Liver (tissue), 3 donors: Measurements from ENCODE around the gene ST3GAL2.

Experiments
- GABPA ChIP-seq, 2 donors: IDR thresholded peaks in 1 of 2; conservative IDR thresholded peaks in 1 of 2; 2 replicates each; pipeline ENCODE4 v1.6.1; 2016; ENCODE audit warnings: antibody characterized with exemption in 2 of 2, mild to moderate bottlenecking in 1 of 2, moderate library complexity in 1 of 2
- TAF1 ChIP-seq: conservative IDR thresholded peaks from 2 replicates; pipeline ENCODE4 v1.6.1; 2016; ENCODE audit warnings: antibody characterized with exemption, mild to moderate bottlenecking
- TF ChIP-seq, protein P1 (sequence below): fragments of 150-350 bp; IDR thresholded peaks from 2 replicates; pipeline ENCODE4 v1.5.1; 2017; ENCODE audit warnings: improper control_type of control experiment, low read depth, low read length; ENCODE audit not compliant: missing input control
- donor health status: healthy.
- donor health status: healthy.

DNA sequence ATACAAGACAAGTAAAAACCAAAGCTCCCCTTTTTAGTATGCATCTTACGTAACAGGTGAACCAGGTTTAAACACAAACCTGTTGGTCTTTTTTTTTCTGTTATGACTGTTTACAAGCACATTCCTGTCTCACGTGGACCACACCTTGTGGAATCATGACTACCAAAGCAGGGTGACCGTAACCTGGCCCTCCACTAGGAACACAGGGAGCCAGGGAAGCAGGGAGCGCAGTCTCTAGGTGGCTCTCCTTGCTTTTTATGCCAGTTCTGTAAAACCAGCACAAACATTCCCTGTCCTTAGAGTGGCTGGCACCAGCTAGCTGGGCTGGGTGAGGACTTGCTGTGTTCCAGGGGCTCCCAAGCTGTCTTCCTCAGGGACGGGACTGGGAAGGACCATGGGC is 48.1 kb downstream of the ST3GAL2 start:
- TF ChIP-seq, protein P1, sequence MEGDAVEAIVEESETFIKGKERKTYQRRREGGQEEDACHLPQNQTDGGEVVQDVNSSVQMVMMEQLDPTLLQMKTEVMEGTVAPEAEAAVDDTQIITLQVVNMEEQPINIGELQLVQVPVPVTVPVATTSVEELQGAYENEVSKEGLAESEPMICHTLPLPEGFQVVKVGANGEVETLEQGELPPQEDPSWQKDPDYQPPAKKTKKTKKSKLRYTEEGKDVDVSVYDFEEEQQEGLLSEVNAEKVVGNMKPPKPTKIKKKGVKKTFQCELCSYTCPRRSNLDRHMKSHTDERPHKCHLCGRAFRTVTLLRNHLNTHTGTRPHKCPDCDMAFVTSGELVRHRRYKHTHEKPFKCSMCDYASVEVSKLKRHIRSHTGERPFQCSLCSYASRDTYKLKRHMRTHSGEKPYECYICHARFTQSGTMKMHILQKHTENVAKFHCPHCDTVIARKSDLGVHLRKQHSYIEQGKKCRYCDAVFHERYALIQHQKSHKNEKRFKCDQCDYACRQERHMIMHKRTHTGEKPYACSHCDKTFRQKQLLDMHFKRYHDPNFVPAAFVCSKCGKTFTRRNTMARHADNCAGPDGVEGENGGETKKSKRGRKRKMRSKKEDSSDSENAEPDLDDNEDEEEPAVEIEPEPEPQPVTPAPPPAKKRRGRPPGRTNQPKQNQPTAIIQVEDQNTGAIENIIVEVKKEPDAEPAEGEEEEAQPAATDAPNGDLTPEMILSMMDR: no peak
- TF ChIP-seq GABPA (IDR thresholded peaks at IDR 0.05 in 1 of 2, conservative IDR thresholded peaks at IDR 0.05 in 1 of 2) (no peak), TAF1 (no peak)
